HFF-Myc (cell line): ENCODE measurements around the gene TCHP.

Experiments used
- DNase-seq: peaks from one replicate; pipeline ENCODE4 v3.0.0-alpha.2; 2011; ENCODE audit warnings: low read depth; ENCODE audit errors: extremely low read depth
- H3K4me3 ChIP-seq: replicated peaks from 2 replicates; pipeline ENCODE4 v1.5.1; 2011; ENCODE audit warnings: low read depth, mild to moderate bottlenecking, control low read depth, low read length
- TF ChIP-seq, protein P1 (sequence below): IDR thresholded peaks from 2 replicates; pipeline ENCODE4 v1.5.1; 2012; ENCODE audit warnings: mild to moderate bottlenecking, low read depth, low read length, control low read depth; ENCODE audit errors: missing control alignments

The TCHP gene

DNA sequence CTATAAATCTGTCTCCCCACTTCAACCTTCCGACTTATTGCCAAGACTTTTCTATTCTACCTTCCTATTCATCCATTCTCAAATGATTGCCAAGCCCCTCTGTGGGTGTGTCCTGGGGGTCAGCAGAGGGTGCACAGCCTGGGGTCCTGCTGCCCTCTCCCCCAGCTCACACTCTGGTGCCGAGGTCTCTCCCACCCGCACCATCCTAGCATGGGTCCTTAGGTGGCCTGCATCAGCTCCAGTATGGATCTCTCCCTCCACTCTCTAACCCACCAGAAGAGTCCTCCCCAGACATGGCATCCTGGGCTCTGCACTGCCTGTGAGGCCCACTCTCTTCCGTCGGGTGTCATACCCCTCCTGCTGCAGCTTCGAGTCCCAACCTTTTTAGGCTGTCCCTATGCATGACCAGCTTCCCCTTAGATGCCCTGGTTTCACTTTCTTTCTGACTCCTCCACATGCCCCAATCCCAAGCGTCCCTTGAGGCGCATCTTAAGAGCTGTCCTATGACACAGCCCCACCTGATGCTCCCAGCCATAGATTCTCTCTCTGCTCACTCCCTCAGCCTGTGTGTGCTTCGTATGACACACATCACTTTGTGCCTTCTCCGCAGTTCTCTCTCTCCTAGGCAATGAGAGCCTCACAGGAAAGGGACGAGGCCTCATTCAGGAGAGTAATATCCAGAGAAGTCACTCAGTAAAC, 52.2 kb downstream of the TCHP start:
- no peak overlapping the region for H3K4me3 ChIP-seq
- TF ChIP-seq, protein P1, sequence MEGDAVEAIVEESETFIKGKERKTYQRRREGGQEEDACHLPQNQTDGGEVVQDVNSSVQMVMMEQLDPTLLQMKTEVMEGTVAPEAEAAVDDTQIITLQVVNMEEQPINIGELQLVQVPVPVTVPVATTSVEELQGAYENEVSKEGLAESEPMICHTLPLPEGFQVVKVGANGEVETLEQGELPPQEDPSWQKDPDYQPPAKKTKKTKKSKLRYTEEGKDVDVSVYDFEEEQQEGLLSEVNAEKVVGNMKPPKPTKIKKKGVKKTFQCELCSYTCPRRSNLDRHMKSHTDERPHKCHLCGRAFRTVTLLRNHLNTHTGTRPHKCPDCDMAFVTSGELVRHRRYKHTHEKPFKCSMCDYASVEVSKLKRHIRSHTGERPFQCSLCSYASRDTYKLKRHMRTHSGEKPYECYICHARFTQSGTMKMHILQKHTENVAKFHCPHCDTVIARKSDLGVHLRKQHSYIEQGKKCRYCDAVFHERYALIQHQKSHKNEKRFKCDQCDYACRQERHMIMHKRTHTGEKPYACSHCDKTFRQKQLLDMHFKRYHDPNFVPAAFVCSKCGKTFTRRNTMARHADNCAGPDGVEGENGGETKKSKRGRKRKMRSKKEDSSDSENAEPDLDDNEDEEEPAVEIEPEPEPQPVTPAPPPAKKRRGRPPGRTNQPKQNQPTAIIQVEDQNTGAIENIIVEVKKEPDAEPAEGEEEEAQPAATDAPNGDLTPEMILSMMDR, result no peak
- no peak for DNase-seq

DNA sequence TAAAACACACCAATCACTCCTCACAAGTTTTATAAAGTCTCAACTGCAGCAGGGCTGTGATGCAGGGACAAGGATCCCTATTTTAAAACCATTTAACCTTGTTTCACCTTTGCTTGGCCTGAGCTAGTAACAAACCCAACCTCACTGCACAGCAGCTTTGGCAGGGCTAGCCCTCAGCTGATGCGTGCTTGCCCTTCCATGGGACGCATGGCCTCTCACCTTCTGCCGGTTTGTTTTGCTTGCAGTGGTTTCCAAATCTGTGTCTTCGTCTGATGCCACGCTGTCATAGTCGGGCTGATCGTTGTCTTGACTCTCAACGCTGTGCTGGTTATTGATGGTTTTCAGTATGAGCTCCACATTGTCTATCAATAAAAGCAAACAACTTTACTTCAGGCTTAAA, 52.8 kb downstream of the TCHP start:
- H3K4me3 ChIP-seq, result no peak overlapping the region
- TF ChIP-seq, protein P1, result no peak
- no peak for DNase-seq

DNA sequence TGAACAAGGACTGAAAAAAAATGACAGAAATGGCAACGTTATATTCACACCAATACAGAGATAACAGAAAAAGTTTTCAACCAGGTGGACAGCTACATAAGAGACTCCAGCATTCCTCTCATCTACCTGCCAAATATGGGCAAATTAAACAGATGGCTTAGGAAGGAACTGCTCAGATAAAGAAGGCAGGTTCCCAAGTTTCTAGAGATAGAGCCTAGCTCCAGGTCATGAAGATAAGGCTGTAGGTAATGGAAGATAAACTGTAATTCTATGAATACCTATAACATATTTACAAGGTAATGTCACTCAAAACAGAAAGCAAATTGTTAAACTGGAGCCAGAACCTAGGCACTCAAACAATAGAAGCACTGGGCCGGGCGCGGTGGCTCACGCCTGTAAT, 53.6 kb downstream of the TCHP start:
- no peak overlapping the region for H3K4me3 ChIP-seq
- TF ChIP-seq, protein P1, result no peak

DNA sequence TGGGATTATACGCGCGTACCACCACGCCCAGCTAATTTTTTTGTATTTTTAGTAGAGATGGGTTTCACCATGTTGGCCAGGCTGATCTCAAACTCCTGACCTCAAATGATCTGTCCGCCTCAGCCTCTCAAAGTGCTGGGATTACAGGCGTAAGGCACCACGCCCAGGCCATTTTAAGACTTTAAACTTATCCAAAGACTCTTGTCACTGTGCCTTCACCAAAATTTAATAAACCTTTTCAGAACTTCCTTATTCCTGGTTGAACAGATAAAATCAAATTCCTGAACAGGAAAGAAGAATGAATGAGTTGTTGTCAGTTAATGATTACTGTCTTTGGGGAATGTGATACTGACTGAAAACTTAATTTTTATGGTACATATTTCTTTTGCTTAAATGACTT, 58.3 kb downstream of the TCHP start:
- no peak for DNase-seq
- TF ChIP-seq, protein P1, result no peak
- H3K4me3 ChIP-seq, result no peak overlapping the region

More for the DNA sequence above, 53.6 kb downstream of the TCHP start:
- DNase-seq, result no peak

DNA sequence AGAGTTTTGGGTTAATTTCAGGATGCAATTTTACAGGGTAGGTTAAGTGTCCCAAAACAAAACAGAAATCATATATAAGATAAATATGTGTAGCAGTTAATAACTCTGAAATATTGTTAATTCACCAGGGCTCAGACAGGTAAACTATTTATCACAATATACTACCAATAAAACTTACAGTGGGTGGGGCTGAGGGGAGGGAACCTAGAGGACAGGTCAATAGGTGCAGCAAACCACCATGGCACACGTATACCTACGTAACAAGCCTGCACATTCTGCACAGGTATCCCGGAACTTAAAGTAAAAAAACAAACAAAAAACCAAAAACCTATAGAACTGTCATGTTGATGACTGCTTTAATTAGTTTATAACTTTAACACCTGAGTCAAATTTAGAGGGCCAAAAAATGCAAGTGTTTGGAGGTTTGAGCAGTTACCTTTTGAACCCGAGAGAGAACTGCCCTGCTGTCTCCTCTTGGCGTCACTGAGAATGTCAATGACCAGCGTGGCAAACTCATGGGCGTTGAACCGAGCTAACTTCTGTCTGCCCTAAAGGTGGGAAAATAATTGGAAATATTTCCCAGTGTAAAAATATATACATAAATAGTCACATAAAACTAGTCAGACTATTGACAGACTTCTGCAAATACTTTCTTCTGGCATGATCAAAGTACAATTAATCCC, 59.5 kb downstream of the TCHP start:
- TF ChIP-seq, protein P1, result no peak
- DNase-seq, result no peak
- no peak overlapping the region for H3K4me3 ChIP-seq

DNA sequence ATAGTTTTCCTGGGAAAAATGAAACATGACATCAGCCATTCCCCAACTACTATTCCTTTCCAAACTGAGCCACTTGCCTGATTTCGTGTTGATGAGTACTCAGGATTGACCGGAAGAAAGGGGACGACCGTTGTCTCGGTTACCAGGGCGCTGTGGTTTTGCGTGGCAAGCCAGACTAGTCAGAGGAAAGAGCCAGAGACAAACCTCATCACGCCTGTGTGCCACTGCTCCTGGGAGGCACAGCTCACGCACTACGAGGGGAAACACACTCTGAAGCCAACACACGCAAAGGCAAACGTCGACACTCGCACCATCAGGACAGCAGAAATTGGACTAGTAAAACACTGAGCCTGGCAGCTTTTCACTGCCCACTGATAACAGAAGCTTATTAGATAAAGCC, 61.1 kb downstream of the TCHP start:
- DNase-seq, result no peak
- TF ChIP-seq, protein P1, result no peak
- H3K4me3 ChIP-seq, result no peak overlapping the region
